PC-3 (cell line): ENCODE data around the gene SLC6A3.

ENCODE experiments used
- CTCF ChIP-seq: fragments of 300-600 bp; sonication (generic); conservative IDR thresholded peaks from 2 replicates; pipeline ENCODE4 v1.5.1; 2017; ENCODE audit warnings: antibody characterized with exemption, low read depth, mild to moderate bottlenecking, low read length
- EZH2 ChIP-seq: fragments of 300-600 bp; sonication (generic); IDR thresholded peaks from one replicate; pipeline ENCODE4 v1.6.1; 2017; ENCODE audit warnings: antibody characterized with exemption, mild to moderate bottlenecking, low read length; ENCODE audit not compliant: unreplicated experiment
- EZH2phosphoT487 ChIP-seq: fragments of 300-600 bp; sonication (generic); IDR thresholded peaks from 2 replicates; pipeline ENCODE4 v1.6.1; 2018; ENCODE audit warnings: mild to moderate bottlenecking, antibody characterized with exemption, low read length, borderline replicate concordance

DNA sequence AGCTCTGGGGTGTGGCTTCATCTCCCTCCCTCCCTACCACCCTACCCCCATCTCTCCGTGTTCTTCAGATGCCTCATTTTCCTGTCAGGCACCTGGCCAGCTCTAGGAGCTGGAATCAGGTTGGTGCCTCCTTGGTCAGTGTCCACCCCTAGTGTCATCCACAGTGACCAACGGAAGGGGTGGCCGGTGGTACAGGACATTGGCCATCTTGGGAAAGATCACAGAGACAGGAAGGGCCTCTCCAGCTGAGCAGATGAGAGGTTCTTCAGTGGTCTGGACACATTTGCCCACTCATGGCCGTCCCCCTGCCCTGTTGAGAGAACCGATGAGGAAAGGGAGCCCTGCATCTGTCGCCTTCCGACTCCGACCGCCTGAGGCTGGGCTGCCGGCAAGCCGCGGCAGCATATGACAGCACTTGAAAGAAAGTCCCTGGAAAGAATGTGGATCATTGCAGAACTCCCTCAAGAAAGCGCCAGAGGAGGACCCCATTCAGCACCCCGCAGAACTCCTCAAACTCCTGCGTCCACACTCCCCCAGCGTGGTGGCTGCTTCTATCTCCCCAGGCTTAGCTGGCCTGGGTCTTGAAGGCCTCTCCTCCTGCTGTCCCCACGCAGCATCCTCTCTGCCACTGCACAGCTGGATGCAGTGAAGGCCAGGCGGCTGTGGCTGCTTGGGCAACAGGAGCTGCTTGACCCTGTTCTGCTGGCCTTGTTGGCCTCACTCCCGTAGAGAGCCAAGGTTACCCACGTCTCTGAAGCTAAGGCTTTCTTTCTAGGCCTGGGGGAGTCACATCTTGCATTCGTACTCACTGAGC is 98.4 kb downstream of the SLC6A3 start:
- TF ChIP-seq CTCF (no peak), EZH2 (no peak), EZH2phosphoT487 (no peak)
